Loucy (cell line): ENCODE results near the gene P4HA1.
"Not testable (repeated sequence)": the region's sequence is repeated elsewhere in the genome, so short reads cannot be mapped to it uniquely, and the experiment has no call there.

ENCODE experiments used
- H2AFZ ChIP-seq: fragments of 200-600 bp; sonication (generic); 2 replicates; pipeline ENCODE4 v1.6.0; 2016; ENCODE audit warnings: antibody characterized with exemption, mild to moderate bottlenecking, low read length, moderate library complexity
- H3F3A ChIP-seq: fragments of 200-600 bp; 2 replicates; pipeline ENCODE4 v1.6.0; 2016; ENCODE audit warnings: antibody characterized with exemption, low read depth, mild to moderate bottlenecking
- H3K27me3 ChIP-seq: fragments of 200-600 bp; sonication (generic); 2 replicates; pipeline ENCODE4 v1.6.1; 2014; ENCODE audit warnings: low read length, mild to moderate bottlenecking; ENCODE audit not compliant: insufficient read depth, poor library complexity, severe bottlenecking
- H3K36me3 ChIP-seq: fragments of 200-600 bp; sonication (generic); 2 replicates; pipeline ENCODE4 v1.6.1; 2016; ENCODE audit warnings: low read length; ENCODE audit not compliant: insufficient read depth
- H3K4me1 ChIP-seq: fragments of 200-600 bp; sonication (generic); 2 replicates; pipeline ENCODE4 v1.5.1; 2014; ENCODE audit warnings: low read length, mild to moderate bottlenecking; ENCODE audit not compliant: insufficient read depth, poor library complexity, severe bottlenecking
- H3K4me2 ChIP-seq: fragments of 200-600 bp; sonication (generic); 2 replicates; pipeline ENCODE4 v1.6.0; 2014; ENCODE audit warnings: antibody characterized with exemption, low read length, low read depth, mild to moderate bottlenecking; ENCODE audit not compliant: poor library complexity, severe bottlenecking
- H3K4me3 ChIP-seq: fragments of 200-600 bp; sonication (generic); 2 replicates; pipeline ENCODE4 v1.5.1; 2014; ENCODE audit warnings: low read length, mild to moderate bottlenecking, mixed read lengths; ENCODE audit not compliant: poor library complexity, severe bottlenecking
- H3K79me2 ChIP-seq: fragments of 200-600 bp; sonication (generic); 2 replicates; pipeline ENCODE4 v1.6.1; 2014; ENCODE audit warnings: low read length; ENCODE audit not compliant: insufficient read depth
- H3K9ac ChIP-seq: fragments of 200-600 bp; sonication (generic); 2 replicates; pipeline ENCODE4 v1.6.0; 2014; ENCODE audit warnings: mild to moderate bottlenecking, low read depth, low read length, moderate library complexity; ENCODE audit not compliant: poor library complexity, severe bottlenecking
- H3K9me2 ChIP-seq: fragments of 200-600 bp; sonication (generic); replicated peaks from 2 replicates; pipeline ENCODE4 v1.6.1; 2016; ENCODE audit warnings: low read depth, low read length, mixed read lengths
- H3K9me3 ChIP-seq: fragments of 200-600 bp; sonication (generic); 2 replicates; pipeline ENCODE4 v1.6.1; 2014; ENCODE audit warnings: mild to moderate bottlenecking, antibody characterized with exemption, low read length, low read depth; ENCODE audit not compliant: insufficient read depth
- H4K20me1 ChIP-seq: fragments of 200-600 bp; sonication (generic); 2 replicates; pipeline ENCODE4 v1.6.0; 2014; ENCODE audit warnings: antibody characterized with exemption, low read length, mild to moderate bottlenecking; ENCODE audit not compliant: insufficient read depth, poor library complexity, severe bottlenecking
- CTCF ChIP-seq: fragments of 200-600 bp; sonication (generic); conservative IDR thresholded peaks from 2 replicates; pipeline ENCODE4 v1.5.1; 2014; ENCODE audit warnings: mild to moderate bottlenecking, antibody characterized with exemption, low read length
- EZH2phosphoT487 ChIP-seq: fragments of 200-600 bp; IDR thresholded peaks from 2 replicates; pipeline ENCODE4 v1.6.1; 2018; ENCODE audit warnings: antibody characterized with exemption, mild to moderate bottlenecking, moderate library complexity, borderline replicate concordance

P4HA1 gene

GRCh38 chr10:72997099-72997498 is 99.6 kb downstream of the P4HA1 start:
- no peaks in the 10 kb centered on the region for H3F3A ChIP-seq
- no peaks in the 10 kb centered on the region for H3K9me2 ChIP-seq
- no peaks in the 10 kb centered on the region for H3K79me2 ChIP-seq
- H3K4me1 ChIP-seq, result no peaks in the 10 kb centered on the region
- H3K9ac ChIP-seq, result no peak overlapping the region
- H3K27me3 ChIP-seq, result no peaks in the 10 kb centered on the region
- no peak for TF ChIP-seq EZH2phosphoT487
- TF ChIP-seq CTCF, result no peak
- H4K20me1 ChIP-seq, result no peaks in the 10 kb centered on the region
- no peak overlapping the region for H3K4me2 ChIP-seq
- no peak overlapping the region for H3K4me3 ChIP-seq
- H3K9me3 ChIP-seq, result no peaks in the 10 kb centered on the region; the same call in 1 of the 2 replicates
- no peak overlapping the region for H2AFZ ChIP-seq
- H3K36me3 ChIP-seq, result no peaks in the 10 kb centered on the region

DNA sequence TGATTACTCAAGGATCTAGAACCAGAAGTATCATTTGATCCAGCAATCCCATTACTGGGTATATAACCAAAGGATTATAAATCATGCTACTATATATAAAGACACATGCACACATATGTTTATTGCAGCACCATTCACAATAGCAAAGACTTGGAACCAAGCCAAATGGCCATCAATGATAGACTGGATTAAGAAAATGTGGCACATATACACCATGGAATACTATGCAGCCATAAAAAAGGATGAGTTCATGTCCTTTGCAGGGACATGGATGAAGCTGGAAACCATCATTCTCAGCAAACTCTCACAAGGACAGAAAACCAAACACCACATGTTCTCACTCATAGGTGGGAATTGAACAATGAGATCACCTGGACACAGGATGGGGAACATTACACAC is 101.2 kb downstream of the P4HA1 start:
- H3K36me3 ChIP-seq, H3K9me3 ChIP-seq, H3F3A ChIP-seq, H3K79me2 ChIP-seq, H3K4me1 ChIP-seq, H3K9me2 ChIP-seq, H3K4me2 ChIP-seq, H4K20me1 ChIP-seq, H3K4me3 ChIP-seq, H2AFZ ChIP-seq, H3K27me3 ChIP-seq, H3K9ac ChIP-seq: not testable (repeated sequence)

DNA sequence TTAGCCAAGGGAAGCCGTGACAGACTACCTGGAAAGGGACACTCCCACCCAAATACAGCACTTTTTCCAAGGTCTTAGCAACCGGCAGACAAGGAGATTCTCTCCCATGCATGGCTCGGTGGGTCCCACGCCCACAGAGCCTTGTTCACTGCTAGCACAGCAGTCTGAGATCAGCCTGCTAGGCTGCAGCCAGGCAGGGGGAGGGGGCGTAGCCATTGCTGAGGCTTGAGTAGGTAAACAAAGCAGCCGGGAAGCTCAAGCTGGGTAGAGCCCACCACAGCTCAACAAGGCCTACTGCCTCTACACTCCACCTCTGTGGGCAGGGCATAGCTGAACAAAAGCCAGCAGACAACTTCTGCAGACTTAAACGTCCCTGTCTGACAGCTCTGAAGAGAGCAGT is 106.9 kb downstream of the P4HA1 start:
- not testable (repeated sequence) for H3K79me2 ChIP-seq, H3K9me3 ChIP-seq, H2AFZ ChIP-seq, H3K9me2 ChIP-seq, H3F3A ChIP-seq, H3K27me3 ChIP-seq, H3K4me2 ChIP-seq, H3K4me1 ChIP-seq, H3K9ac ChIP-seq, H3K36me3 ChIP-seq, H4K20me1 ChIP-seq, H3K4me3 ChIP-seq

- H3K9ac ChIP-seq, H3K9me3 ChIP-seq, H3F3A ChIP-seq, H3K4me2 ChIP-seq, H2AFZ ChIP-seq, H3K9me2 ChIP-seq, H4K20me1 ChIP-seq, H3K79me2 ChIP-seq, H3K4me1 ChIP-seq, H3K4me3 ChIP-seq, H3K36me3 ChIP-seq, H3K27me3 ChIP-seq: not testable (repeated sequence)
Measured at GRCh38 chr10:72984618-72985017, 112.0 kb downstream of the P4HA1 start.
